HepG2 (cell line): ENCODE measurements around the gene GPR155. TPM values are rescaled to one million over a fixed set of nuclear protein-coding genes. Genes with fewer than 3 reads are reported as not detected.

Experiments used
- AGO2 ChIP-seq: fragments of 200-400 bp; formaldehyde crosslinking; optimal IDR thresholded peaks from 2 replicates; pipeline ENCODE3; 2017; ENCODE audit warnings: mild to moderate bottlenecking, low read depth, low read length, moderate library complexity
- ESRRA ChIP-seq: sonication (generic); formaldehyde crosslinking; IDR thresholded peaks from 2 replicates; pipeline ENCODE4 v1.5.1; 2020; ENCODE audit warnings: mild to moderate bottlenecking, low read depth, missing genetic modification reagents
- KDM5A ChIP-seq: fragments of 200-600 bp; sonication (generic); IDR thresholded peaks from 2 replicates; pipeline ENCODE4 v1.7.0; 2018; ENCODE audit warnings: antibody characterized with exemption, mild to moderate bottlenecking, low read length, borderline replicate concordance
- NFATC3 ChIP-seq: sonication (generic); formaldehyde crosslinking; IDR thresholded peaks from 2 replicates; pipeline ENCODE4 v1.5.1; 2020; ENCODE audit warnings: mild to moderate bottlenecking, missing genetic modification reagents
- NR2F2 ChIP-seq: IDR thresholded peaks from 2 replicates; pipeline ENCODE4 v1.6.1; 2012; ENCODE audit warnings: low read depth, inconsistent platforms, borderline replicate concordance
- ONECUT2 ChIP-seq: sonication (generic); formaldehyde crosslinking; IDR thresholded peaks from 2 replicates; pipeline ENCODE4 v1.4.0; 2020; ENCODE audit warnings: missing genetic modification reagents
- RAD51 ChIP-seq: fragments of 450-650 bp; IDR thresholded peaks from 2 replicates; pipeline ENCODE4 v1.6.1; 2016; ENCODE audit warnings: borderline replicate concordance
- SETDB1 ChIP-seq: sonication (generic); formaldehyde crosslinking; IDR thresholded peaks from 2 replicates; pipeline ENCODE4 v1.5.1; 2020; ENCODE audit warnings: missing genetic modification reagents, mild to moderate bottlenecking, borderline replicate concordance
- SMYD3 ChIP-seq: sonication (generic); formaldehyde crosslinking; IDR thresholded peaks from 2 replicates; pipeline ENCODE4 v1.8.1; 2023; ENCODE audit warnings: mild to moderate bottlenecking, missing genetic modification reagents
- SP5 ChIP-seq: IDR thresholded peaks from 2 replicates; pipeline ENCODE4 v1.6.1; 2016; ENCODE audit warnings: low read depth, borderline replicate concordance
- TBL1XR1 ChIP-seq: fragments of 150-350 bp; IDR thresholded peaks from 2 replicates; pipeline ENCODE4 v1.6.1; 2014; ENCODE audit warnings: borderline replicate concordance, low read length; ENCODE audit not compliant: partially characterized antibody
- ZBTB7B ChIP-seq: sonication (generic); formaldehyde crosslinking; IDR thresholded peaks from 2 replicates; pipeline ENCODE4 v1.4.0; 2020; ENCODE audit warnings: missing genetic modification reagents
- ZFX ChIP-seq: sonication (generic); formaldehyde crosslinking; IDR thresholded peaks from 2 replicates; pipeline ENCODE4 v1.4.0; 2020; ENCODE audit warnings: mild to moderate bottlenecking, low read depth, missing genetic modification reagents, moderate library complexity
- ZMAT3 ChIP-seq: sonication (generic); formaldehyde crosslinking; conservative IDR thresholded peaks from 2 replicates; pipeline ENCODE4 v1.7.0; 2021; ENCODE audit warnings: missing genetic modification reagents
- ZNF337 ChIP-seq: sonication (generic); formaldehyde crosslinking; IDR thresholded peaks from 2 replicates; pipeline ENCODE4 v1.5.1; 2020; ENCODE audit warnings: missing genetic modification reagents, low read depth, mild to moderate bottlenecking, borderline replicate concordance
- ZNF367 ChIP-seq: sonication (generic); formaldehyde crosslinking; IDR thresholded peaks from 2 replicates; pipeline ENCODE4 v1.4.0; 2020; ENCODE audit warnings: missing genetic modification reagents, borderline replicate concordance
- ZNF589 ChIP-seq: sonication (generic); formaldehyde crosslinking; conservative IDR thresholded peaks from 2 replicates; pipeline ENCODE4 v1.8.0; 2022; ENCODE audit warnings: mild to moderate bottlenecking, moderate library complexity, missing genetic modification reagents
- ZNF598 ChIP-seq: sonication (generic); formaldehyde crosslinking; IDR thresholded peaks from 2 replicates; pipeline ENCODE4 v1.5.1; 2020; ENCODE audit warnings: mild to moderate bottlenecking, missing genetic modification reagents, borderline replicate concordance
- ZNF776 ChIP-seq: sonication (generic); formaldehyde crosslinking; IDR thresholded peaks from 2 replicates; pipeline ENCODE4 v1.4.0; 2020; ENCODE audit warnings: mild to moderate bottlenecking, missing genetic modification reagents
- ZNF781 ChIP-seq: sonication (generic); formaldehyde crosslinking; IDR thresholded peaks from 2 replicates; pipeline ENCODE4 v1.5.1; 2020; ENCODE audit warnings: borderline replicate concordance, mild to moderate bottlenecking, missing genetic modification reagents; ENCODE audit errors: not compliant biosample characterization
- polyA plus RNA-seq, 8 experiments: library from polyadenylated mRNA; depleted of rRNA in 3 of 8; stranded (reverse) in 7 of 8; unstranded in 1 of 8; fragments of >200 nt; fragmentation: Illumina TruSeq in 4 of 8; extraction: Trizol in 4 of 8; gene quantifications; 2 replicates each; pipeline versions ENCODE4 v1.2.1 to v1.2.3, GENCODE V29; 2011 to 2016; ENCODE audit warnings: low read depth in 4 of 8, missing spikeins in 1 of 8, mixed read lengths in 1 of 8; ENCODE audit not compliant: insufficient read depth in 1 of 8
- total RNA-seq, 5 experiments: library from RNA; depleted of rRNA; stranded (reverse); fragments of >200 nt; fragmentation: Illumina TruSeq; extraction: Trizol; gene quantifications; 2 replicates each; pipeline ENCODE4 v1.2.3, GENCODE V29; 2016; ENCODE audit warnings: low read depth in 1 of 5
- TF ChIP-seq, protein P1 (sequence below): sonication (generic); formaldehyde crosslinking; IDR thresholded peaks from 2 replicates; pipeline ENCODE4 v1.4.0; 2020; ENCODE audit warnings: mild to moderate bottlenecking, missing genetic modification reagents
- TF ChIP-seq, protein P2 (sequence below): sonication (generic); formaldehyde crosslinking; IDR thresholded peaks from 2 replicates; pipeline ENCODE4 v1.4.0; 2020; ENCODE audit warnings: low read depth, mild to moderate bottlenecking, missing genetic modification reagents
- TF ChIP-seq, protein P3 (sequence below): sonication (generic); formaldehyde crosslinking; conservative IDR thresholded peaks from 2 replicates; pipeline ENCODE4 v1.4.0; 2020; ENCODE audit warnings: missing genetic modification reagents
- TF ChIP-seq, protein P4 (sequence below): sonication (generic); formaldehyde crosslinking; IDR thresholded peaks from 2 replicates; pipeline ENCODE4 v1.4.0; 2020; ENCODE audit warnings: missing genetic modification reagents

GPR155 gene
- total and polyA plus RNA-seq, 2 of the 13 experiments (the other 11 are each of a cell fraction or from before 2014, with no cell fraction given): 0.15 to 0.49 TPM

DNA sequence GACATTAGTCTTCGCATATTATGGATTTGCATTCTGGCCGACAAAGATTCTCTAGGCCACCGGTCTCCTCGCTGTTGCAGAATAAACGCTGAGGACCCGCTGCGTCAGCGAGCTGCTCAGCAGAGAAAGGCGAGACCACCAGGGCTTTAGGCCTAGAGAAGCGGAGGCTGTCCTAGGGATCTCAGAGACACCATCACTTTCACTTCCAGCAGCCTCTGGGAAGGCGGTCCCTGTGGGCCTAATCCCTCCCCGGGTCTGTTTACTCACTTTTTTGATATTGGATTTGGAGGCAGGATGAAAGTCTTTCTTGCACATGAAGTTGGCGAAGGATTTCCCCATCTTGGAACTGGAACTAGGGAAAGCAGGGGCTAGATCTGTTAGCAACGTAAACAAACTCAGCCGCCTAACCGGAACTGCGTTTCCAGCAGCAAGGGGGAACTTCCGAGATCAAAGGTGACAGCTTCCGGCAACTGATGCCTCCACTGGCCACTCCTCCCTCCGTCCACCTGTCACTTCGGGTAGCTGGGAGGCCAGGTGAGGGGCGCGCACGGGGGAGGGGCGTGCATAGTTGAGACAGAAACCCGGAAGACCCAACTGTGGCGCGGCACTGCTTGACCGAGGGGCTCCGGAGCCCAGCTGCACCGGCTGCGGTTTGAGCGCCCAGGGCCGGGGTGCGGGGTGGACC lies 91.4 kb downstream of the GPR155 start, which contains the start of gene SCRN3 (continued):
- TF ChIP-seq, protein P1, sequence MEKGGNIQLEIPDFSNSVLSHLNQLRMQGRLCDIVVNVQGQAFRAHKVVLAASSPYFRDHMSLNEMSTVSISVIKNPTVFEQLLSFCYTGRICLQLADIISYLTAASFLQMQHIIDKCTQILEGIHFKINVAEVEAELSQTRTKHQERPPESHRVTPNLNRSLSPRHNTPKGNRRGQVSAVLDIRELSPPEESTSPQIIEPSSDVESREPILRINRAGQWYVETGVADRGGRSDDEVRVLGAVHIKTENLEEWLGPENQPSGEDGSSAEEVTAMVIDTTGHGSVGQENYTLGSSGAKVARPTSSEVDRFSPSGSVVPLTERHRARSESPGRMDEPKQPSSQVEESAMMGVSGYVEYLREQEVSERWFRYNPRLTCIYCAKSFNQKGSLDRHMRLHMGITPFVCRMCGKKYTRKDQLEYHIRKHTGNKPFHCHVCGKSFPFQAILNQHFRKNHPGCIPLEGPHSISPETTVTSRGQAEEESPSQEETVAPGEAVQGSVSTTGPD: no peak
- TF ChIP-seq ZNF776 (CRISPR knock-in tag) (no peak), SETDB1 (CRISPR knock-in tag) (no peak), ZMAT3 (CRISPR knock-in tag) (peak; percentile 70), NFATC3 (CRISPR knock-in tag) (0 out of 2 replicates have a peak, but pooled peaks have one; percentile 53), TBL1XR1 (no peak), AGO2 (peak; percentile 55), ESRRA (CRISPR knock-in tag) (no peak), ZNF781 (peak; percentile 88), ONECUT2 (CRISPR knock-in tag) (no peak), ZNF598 (peak; percentile 83; the same call in 1 of the 2 replicates), RAD51 (no peak), ZNF589 (CRISPR knock-in tag) (no peak), SMYD3 (CRISPR knock-in tag) (no peak), NR2F2 (0 out of 2 replicates have a peak, but pooled peaks have one; percentile 8), ZNF337 (peak; percentile 32; the same call in 1 of the 2 replicates), ZBTB7B (peak; percentile 77), SP5 (CRISPR knock-in tag) (peak; percentile 72), ZFX (peak; percentile 95), KDM5A (peak; percentile 93), ZNF367 (CRISPR knock-in tag) (no peak)
- TF ChIP-seq, protein P2, sequence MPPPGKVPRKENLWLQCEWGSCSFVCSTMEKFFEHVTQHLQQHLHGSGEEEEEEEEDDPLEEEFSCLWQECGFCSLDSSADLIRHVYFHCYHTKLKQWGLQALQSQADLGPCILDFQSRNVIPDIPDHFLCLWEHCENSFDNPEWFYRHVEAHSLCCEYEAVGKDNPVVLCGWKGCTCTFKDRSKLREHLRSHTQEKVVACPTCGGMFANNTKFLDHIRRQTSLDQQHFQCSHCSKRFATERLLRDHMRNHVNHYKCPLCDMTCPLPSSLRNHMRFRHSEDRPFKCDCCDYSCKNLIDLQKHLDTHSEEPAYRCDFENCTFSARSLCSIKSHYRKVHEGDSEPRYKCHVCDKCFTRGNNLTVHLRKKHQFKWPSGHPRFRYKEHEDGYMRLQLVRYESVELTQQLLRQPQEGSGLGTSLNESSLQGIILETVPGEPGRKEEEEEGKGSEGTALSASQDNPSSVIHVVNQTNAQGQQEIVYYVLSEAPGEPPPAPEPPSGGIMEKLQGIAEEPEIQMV: no peak
- TF ChIP-seq, protein P3, sequence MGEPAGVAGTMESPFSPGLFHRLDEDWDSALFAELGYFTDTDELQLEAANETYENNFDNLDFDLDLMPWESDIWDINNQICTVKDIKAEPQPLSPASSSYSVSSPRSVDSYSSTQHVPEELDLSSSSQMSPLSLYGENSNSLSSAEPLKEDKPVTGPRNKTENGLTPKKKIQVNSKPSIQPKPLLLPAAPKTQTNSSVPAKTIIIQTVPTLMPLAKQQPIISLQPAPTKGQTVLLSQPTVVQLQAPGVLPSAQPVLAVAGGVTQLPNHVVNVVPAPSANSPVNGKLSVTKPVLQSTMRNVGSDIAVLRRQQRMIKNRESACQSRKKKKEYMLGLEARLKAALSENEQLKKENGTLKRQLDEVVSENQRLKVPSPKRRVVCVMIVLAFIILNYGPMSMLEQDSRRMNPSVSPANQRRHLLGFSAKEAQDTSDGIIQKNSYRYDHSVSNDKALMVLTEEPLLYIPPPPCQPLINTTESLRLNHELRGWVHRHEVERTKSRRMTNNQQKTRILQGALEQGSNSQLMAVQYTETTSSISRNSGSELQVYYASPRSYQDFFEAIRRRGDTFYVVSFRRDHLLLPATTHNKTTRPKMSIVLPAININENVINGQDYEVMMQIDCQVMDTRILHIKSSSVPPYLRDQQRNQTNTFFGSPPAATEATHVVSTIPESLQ: no peak
- TF ChIP-seq, protein P4, sequence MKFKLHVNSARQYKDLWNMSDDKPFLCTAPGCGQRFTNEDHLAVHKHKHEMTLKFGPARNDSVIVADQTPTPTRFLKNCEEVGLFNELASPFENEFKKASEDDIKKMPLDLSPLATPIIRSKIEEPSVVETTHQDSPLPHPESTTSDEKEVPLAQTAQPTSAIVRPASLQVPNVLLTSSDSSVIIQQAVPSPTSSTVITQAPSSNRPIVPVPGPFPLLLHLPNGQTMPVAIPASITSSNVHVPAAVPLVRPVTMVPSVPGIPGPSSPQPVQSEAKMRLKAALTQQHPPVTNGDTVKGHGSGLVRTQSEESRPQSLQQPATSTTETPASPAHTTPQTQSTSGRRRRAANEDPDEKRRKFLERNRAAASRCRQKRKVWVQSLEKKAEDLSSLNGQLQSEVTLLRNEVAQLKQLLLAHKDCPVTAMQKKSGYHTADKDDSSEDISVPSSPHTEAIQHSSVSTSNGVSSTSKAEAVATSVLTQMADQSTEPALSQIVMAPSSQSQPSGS: peak; percentile 59
